ENCODE results near the gene RPL10A.

Gene RPL10A

GRCh38 chr6:35508027-35508426 is 39.8 kb downstream of the RPL10A start:
- ChIA-PET POLR2A (no interaction called here), CTCF (interaction anchor here (1.0 to 2.7 kb wide), 2 partner anchors 15 to 228 kb away, joined by 3 to 13 read pairs; no protein-coding TSS in a partner anchor)
- no peak for DNase-seq (ENCODE audit: extremely low spot score)
- TF ChIP-seq CTCF (IDR thresholded peaks at IDR 0.05; ENCODE audit: control extremely low read depth, extremely low read depth, low read depth, missing control alignments) = no peak

GRCh38 chr6:35508542-35508941 is 40.3 kb downstream of the RPL10A start:
- TF ChIP-seq CTCF (IDR thresholded peaks at IDR 0.05; ENCODE audit: control extremely low read depth, extremely low read depth, low read depth, missing control alignments) = no peak
- CTCF ChIA-PET = interaction anchor here (2.7 kb wide), 1 partner anchor 15 kb away, joined by 13 read pairs; no protein-coding TSS in a partner anchor
- POLR2A ChIA-PET = no interaction called here
- DNase-seq (ENCODE audit: extremely low spot score) = no peak

- no peak for DNase-seq (ENCODE audit: extremely low spot score)
- ChIA-PET CTCF (interaction anchor here (0.8 kb wide), 1 partner anchor 40 kb away, joined by 3 read pairs; no protein-coding TSS in a partner anchor), POLR2A (interaction anchor here (0.6 kb wide), 1 partner anchor 131 kb away, joined by 3 read pairs; no protein-coding TSS in a partner anchor)
- no peak for TF ChIP-seq CTCF (IDR thresholded peaks at IDR 0.05; ENCODE audit: control extremely low read depth, extremely low read depth, low read depth, missing control alignments)
Measured at GRCh38 chr6:35510916-35511561, 42.8 kb downstream of the RPL10A start.

GRCh38 chr6:35511562-35511941 is 43.4 kb downstream of the RPL10A start:
- ChIA-PET CTCF (interaction anchor here (0.8 kb wide), 1 partner anchor 40 kb away, joined by 3 read pairs; no protein-coding TSS in a partner anchor), POLR2A (interaction anchor here (0.6 kb wide), 1 partner anchor 131 kb away, joined by 3 read pairs; no protein-coding TSS in a partner anchor)
- no peak for DNase-seq (ENCODE audit: extremely low spot score)
- TF ChIP-seq CTCF (IDR thresholded peaks at IDR 0.05; ENCODE audit: control extremely low read depth, extremely low read depth, low read depth, missing control alignments) = no peak

GRCh38 chr6:35512006-35512405 is 43.8 kb downstream of the RPL10A start:
- no peak for DNase-seq (ENCODE audit: extremely low spot score)
- ChIA-PET POLR2A (interaction anchor here (0.6 kb wide), 1 partner anchor 130 kb away, joined by 3 read pairs; no protein-coding TSS in a partner anchor), CTCF (no interaction called here)
- no peak for TF ChIP-seq CTCF (IDR thresholded peaks at IDR 0.05; ENCODE audit: control extremely low read depth, extremely low read depth, low read depth, missing control alignments)

GRCh38 chr6:35512740-35513139 is 44.5 kb downstream of the RPL10A start, which contains the start of gene TULP1:
Gene TULP1, minus strand, starts transcription at chr6:35512896. Its CDS starts 38 bp downstream, at chr6:35512858.
- ChIA-PET CTCF (no interaction called here), POLR2A (no interaction called here)
- no peak for TF ChIP-seq CTCF (IDR thresholded peaks at IDR 0.05; ENCODE audit: control extremely low read depth, extremely low read depth, low read depth, missing control alignments)
- no peak for DNase-seq (ENCODE audit: extremely low spot score)

Measured in GM10248 (cell line).